ENCODE results near the gene LCT.

DNA sequence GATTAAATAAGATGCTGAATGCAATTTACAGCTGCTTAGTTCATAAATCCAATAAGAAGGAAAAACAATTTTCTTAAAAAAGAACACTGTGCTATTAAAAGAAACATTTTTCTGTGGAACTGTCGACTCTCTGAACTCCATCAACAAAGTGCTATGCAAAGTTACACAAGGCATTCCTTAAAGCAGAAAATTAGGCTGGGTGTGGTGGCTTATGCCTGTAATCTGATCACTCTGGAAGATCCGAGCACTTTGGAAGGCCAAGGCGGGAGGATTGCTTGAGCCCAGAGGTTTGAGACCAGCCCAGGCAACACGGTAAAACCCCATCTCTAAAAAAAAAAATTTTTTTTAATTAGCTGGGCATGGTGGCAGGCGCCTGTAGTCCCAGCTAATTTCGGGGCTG, 26.2 kb upstream of the LCT start:
- TF ChIP-seq CTCF (IDR thresholded peaks at IDR 0.05), result no peak
- TF ChIP-seq MAFK (IDR thresholded peaks at IDR 0.05; ENCODE audit: partially characterized antibody), result no peak
- no peak for TF ChIP-seq EP300 (IDR thresholded peaks at IDR 0.05)
- no peak for TF ChIP-seq RCOR1 (IDR thresholded peaks at IDR 0.05; ENCODE audit: low read depth, low read length)
